Left kidney (tissue), 8 donors: ENCODE data around the gene KRT81. TPM values are rescaled to one million over a fixed set of nuclear protein-coding genes. Genes with fewer than 3 reads are reported as not detected.
A peak's percentile ranks its signal among the peaks of the same experiment; 100 is the strongest.

ENCODE experiments used
- DNase-seq: peaks from one replicate; pipeline ENCODE4 v3.0.0-alpha.2; 2013
- long read RNA-seq, 8 donors: transcript quantifications; one replicate each; lab custom pipeline, GENCODE V29; 2026
- polyA plus RNA-seq: library from polyadenylated mRNA; unstranded; fragments of 120-200 nt; gene quantifications from one replicate; pipeline ENCODE4 v1.2.1, GENCODE V29; 2013; ENCODE audit not compliant: insufficient read length

The KRT81 gene
- not detected for polyA plus RNA-seq
- long read RNA-seq, donor 1 = 0 reads
- long read RNA-seq, donor 2 = 0 reads
- long read RNA-seq, donor 3 = 0 reads
- long read RNA-seq, donor 4 = 0 reads
- long read RNA-seq, donor 5 = 0 reads
- long read RNA-seq, donor 6 = 0 reads
- long read RNA-seq, donor 7 = 0 reads
- long read RNA-seq, donor 8 = 0 reads

DNA sequence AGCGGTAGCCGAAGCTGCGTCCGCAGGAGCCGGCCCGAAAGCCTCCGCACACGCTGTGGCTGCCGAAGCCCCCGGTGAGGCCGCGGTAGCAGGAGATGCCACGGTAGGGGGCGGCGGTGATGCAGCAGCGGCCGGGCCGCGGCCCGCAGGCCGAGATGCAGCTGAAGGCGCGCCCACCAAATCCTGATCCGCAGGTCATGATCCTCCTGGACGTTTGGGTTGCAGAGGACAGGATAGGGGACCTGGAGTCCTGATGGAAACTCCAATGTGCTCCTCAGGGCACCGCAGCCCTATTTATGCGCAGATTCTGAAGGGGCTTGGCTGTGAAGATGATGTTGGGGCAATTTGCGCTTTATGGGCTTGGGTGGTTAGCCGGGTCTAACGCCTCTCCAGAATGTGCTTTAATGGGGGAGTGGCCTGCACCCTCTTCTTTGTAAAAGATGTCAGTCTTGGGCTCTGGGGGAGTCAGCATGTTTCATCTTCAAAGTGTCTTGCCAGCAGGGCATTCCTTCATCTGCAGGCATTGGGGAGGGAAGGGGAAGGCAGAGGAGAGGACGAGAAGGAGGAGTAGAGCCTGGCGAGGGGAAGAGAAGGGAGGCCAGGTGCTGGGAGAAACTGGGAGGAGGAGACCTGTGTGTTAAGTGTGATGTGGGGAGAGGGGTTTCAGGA, at the start of gene KRT81:
KRT81 (minus strand) TSS at position 268 of the 669 bp plus-strand sequence; CDS start at position 199, 69 bp downstream.
- DNase-seq = no peak

DNA sequence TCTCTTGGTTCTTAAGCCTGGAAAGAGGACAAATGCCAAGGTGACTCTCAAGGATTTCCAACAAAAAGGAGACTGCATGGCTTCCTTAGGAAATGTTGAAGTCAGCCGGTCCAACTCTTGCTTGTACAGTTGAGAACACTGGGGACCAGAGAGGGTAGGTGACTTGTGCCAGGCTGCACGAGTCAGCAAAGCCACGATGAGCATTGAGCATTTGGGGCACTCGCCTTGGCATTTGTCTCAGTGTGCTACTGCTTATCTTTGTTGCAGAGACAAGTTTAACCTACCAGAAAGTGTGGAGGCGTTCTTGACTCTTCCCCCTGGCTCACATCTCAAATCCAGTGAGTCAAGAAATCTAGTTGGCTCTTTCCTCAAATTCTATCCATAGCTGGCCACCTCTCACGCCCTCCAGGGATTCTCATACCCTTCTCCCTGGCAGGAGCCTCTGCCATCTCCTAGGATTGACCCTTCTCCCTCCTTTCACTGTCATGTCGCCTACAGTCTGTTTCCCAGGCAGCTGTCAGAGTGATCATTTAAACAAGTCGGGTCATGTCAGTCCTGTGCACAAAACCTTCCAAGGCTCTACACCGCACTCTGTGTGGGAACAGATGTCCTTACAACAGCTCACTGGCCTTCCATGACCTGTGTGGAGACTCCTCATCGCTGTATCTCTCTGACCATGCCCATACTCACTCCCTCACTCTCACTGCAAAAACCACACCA, 47.1 kb upstream of the KRT81 start:
- no peak for DNase-seq

GRCh38 chr12:52337054-52337453, 45.7 kb upstream of the KRT81 start:
- no peak for DNase-seq

DNA sequence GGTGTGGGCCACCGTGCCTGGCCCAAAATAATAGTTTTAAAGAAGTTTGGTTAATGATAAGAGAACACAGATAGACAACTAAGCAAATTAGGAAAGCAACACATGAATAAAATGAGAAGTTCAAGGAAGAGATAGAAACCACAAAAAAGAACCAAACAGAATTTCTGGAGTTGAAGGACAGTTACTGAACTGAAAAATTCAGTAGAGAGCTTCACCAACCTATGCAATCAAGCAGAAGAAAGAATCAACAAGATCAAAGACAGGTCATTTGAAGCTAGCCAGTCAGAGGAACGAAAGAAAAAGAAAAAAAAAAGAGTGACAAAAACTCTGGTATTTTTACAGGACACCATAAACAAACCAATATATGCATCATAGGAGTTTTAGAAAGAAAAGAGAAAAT, 45.3 kb upstream of the KRT81 start:
- DNase-seq = no peak

GRCh38 chr12:52335598-52336262, 44.4 kb upstream of the KRT81 start:
- no peak for DNase-seq

- no peak for DNase-seq
Measured at GRCh38 chr12:52334185-52334584, 42.9 kb upstream of the KRT81 start.

DNA sequence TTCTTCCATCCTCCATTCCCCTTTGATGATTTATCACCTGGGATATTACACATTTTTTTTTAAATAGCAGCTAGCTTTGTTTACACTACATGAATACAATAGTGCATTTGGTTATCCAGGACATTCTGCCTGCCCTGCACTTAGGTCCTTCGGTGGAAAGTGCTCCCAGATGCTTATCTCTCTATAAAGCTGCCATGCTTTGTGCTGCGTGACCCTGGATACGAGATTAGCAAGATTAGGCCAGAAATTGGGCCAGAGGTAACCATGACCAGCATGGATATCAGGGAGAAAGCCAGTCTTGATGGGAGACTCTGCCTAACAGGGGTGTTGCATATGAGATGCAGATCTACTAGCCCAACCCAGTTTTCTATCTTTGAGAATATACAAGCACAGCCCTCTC, 42.0 kb upstream of the KRT81 start:
- DNase-seq = no peak

GRCh38 chr12:52332381-52332780, 41.0 kb upstream of the KRT81 start:
- DNase-seq = no peak

- DNase-seq = no peak
Measured at GRCh38 chr12:52331833-52332232, 40.5 kb upstream of the KRT81 start.

DNA sequence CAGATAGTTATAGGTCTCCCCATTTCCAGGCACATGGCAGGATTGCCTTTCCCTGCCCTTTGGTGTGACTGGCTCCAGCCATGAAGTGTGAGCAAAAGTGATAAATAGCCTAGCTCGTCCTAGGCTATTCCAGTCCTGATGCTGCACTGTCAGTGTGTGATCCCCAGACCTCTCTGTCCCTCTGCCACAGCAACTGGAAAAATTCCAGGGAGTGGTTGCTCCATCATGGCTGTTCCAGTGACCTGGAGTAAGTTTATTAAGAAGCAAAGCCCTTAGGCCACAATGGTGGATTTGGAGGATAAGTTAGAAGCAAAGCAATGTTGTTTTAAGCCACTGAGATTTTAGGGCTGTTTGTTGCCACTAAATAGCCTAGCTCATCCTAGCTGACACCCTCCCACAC, 39.7 kb upstream of the KRT81 start:
- DNase-seq = no peak

GRCh38 chr12:52327830-52328500, 36.6 kb upstream of the KRT81 start:
- DNase-seq = no peak

DNA sequence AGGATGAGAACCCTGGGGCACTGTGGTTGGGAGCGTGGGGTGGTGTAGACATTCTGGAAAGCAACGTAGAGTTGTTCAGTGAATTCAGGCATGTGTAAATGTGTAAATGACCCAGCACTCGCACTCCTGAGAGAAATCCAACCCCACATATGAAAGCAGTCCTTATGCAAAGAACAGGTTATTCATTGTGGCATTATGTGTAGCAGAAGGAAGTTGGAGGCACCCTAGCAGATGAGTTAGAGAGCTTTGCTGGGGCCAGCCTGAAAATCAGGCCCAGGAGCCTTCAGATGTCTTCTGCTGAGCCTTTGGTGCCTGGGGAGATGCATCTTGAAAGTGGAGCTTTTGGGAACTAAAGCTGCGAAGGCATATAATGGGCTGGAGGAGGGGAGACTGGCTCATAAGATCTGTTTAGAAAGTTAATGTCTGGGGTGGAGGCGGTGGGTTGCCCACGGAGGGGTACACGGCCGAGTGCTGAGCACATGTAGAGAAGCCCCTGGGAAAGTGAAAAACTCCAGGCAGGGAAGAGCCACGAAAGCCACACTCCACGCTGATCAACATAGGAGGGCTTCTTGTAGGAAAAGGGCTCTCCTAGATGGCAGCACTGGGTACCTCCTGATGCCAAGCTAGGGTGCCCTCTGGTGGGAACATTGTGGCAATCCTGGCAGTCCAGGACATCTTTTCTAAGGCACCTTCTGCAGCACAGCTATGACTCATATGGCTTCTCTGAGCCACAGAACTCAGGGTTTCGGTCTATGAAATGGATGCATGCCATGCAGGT, 35.9 kb upstream of the KRT81 start:
- DNase-seq = peak; percentile 75

- DNase-seq = no peak
Measured at GRCh38 chr12:52324153-52324444, 32.8 kb upstream of the KRT81 start.

DNA sequence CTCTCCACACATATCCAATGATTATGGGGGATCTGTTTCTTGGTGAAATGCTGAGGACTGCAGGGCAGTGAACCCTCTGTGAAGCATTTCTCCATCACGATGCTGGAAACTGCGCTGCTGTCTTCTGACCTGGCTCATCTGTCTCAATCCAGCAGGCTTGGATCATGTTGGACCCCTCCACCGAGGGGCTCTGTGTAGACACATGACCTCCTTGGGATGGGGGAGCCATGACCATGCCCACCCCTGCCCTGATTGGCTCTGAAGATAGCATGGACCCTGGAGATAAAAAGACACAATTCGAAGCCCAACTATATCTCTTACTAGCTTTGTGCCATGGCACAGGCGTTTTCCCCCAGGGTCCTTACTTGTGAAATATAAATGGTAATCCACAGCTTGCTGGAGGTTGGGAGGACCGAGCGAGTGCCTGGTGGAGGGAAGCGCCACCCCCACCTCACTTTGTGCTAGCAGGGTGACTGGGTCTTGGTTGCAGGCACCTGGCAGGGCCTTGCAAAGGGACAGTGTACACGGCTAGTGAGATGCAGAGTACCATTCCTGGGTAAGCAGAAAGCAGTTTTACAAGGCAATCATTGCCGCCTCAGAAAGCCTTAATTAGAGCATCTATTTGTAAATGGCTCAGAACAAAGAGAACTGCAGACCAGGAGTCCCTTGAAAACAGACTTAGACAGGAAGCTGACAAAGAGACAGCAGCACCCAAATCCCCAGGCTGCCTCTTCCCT, 32.2 kb upstream of the KRT81 start:
- DNase-seq = no peak

DNA sequence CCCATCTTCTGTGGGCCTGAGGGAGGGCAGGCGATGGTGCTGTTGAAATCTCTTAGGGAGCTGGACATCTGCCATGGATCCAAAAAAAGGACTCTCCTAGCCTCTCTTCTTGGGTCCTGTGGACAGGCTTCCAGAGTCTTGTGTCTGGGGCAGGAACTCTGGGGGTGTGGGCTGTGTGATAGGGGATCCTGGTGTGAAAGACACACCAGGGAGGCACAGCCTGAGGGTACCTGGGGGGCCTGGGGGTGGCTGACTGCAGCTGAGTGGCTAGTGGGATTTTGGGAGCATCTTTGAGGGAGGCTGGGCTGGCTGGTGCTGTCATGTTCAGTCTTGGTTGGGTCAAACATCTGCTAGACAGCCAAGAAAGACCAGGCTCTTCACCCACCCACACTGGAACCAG, 31.7 kb upstream of the KRT81 start:
- no peak for DNase-seq

DNA sequence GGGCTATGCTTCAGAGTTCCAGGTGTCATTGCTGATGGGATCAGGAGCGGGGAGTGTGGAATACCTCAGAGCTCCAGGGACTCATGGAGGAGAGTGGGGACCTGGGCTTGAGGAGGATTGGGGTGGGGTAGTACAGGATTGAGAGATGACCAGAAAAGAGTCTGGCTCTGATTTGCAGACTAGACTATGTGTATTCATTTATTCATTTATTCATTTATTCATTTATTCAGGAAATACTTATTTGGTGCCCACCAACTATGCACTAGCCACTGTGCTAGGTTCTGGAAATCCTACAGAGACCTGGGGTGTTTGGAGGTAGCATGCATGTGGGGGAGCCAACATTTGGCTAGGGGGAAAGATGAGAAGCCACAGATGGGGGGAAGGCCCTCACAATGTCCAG, 30.7 kb upstream of the KRT81 start:
- DNase-seq = no peak

- DNase-seq = no peak
Measured at GRCh38 chr12:52321418-52321817, 30.1 kb upstream of the KRT81 start.

- DNase-seq = no peak
Measured at GRCh38 chr12:52320784-52321400, 29.6 kb upstream of the KRT81 start, which contains the start of gene KRT83. Gene KRT83, minus strand, starts transcription at chr12:52321398. Its CDS starts 63 bp downstream, at chr12:52321335.

- no peak for DNase-seq
Measured at GRCh38 chr12:52319097-52319496, 27.8 kb upstream of the KRT81 start.

DNA sequence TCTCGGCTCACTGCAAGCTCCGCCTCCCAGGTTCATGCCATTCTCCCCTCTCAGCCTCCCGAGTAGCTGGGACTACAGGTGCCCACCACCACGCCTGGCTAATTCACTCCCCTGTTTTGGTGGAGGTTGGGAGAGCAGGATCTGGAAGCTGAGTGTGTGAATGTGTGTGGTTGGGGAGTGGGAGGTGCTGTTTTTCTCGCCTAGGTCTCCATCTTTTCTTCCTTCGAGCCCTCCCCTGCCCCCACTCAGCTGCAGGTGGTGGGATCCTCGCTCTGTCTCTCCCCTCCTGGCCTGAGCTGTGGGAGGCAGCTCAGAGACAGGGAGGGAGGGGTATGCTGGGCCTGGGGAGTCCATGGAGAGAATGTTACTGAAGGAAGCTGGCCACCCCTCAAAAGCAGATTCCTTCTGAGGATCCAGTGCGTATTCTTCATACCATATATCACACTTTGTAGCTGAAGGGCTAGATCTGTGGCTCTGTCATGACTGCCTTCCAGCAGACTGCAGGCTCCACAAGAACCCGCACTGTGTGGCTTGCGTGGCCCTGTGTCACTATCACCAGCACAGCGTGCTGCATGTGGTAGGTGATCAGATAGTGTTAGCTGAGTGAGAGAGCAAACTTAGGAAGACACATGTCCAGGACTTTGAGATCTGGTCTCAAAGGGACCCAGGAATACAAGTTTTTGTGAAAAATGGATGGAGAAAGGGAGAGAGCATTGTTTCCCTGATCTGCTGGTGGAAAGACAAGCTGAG, 27.1 kb upstream of the KRT81 start:
- no peak for DNase-seq
